ENCODE results near the gene DEPDC7.

DNA sequence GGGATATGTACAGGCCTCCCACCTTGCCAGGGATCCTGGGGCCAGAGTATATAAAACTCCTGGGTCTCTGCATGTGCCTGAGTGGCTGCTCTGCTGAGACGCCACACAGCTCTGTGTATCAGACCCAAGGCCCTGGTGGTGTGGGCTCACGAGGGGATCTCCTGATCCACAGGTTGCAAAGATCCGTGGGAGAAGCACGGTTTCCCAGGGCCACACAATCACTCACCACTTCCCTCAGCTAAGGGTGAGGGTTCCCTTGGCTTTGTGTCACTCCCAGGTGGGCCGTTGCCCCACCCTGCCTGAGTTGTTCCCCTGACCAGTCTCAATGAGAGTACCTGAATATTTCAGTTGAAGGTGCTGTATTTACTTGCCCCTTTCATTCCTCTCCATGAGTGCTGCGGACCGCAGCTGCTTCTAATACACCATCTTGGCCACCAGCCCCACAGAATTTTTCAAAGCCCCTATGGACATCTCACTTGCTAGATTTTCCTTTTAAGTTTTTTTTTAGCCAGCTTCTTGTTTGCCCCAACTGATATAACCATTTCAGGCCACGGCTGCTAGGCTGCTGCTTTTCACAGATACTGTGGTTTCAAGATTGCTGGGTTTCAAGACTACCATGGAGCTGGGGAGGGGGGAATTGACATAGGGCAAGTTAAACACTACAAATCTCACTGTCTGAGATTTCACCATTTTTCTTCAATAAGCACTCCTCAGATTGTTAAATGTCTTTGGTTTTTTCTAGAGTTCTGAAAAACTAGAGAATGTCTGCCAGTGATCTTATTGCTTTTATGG is 13.7 kb upstream of the DEPDC7 start:
- TF ChIP-seq, protein P1, sequence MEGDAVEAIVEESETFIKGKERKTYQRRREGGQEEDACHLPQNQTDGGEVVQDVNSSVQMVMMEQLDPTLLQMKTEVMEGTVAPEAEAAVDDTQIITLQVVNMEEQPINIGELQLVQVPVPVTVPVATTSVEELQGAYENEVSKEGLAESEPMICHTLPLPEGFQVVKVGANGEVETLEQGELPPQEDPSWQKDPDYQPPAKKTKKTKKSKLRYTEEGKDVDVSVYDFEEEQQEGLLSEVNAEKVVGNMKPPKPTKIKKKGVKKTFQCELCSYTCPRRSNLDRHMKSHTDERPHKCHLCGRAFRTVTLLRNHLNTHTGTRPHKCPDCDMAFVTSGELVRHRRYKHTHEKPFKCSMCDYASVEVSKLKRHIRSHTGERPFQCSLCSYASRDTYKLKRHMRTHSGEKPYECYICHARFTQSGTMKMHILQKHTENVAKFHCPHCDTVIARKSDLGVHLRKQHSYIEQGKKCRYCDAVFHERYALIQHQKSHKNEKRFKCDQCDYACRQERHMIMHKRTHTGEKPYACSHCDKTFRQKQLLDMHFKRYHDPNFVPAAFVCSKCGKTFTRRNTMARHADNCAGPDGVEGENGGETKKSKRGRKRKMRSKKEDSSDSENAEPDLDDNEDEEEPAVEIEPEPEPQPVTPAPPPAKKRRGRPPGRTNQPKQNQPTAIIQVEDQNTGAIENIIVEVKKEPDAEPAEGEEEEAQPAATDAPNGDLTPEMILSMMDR (IDR thresholded peaks at IDR 0.05): no peak
- TF ChIP-seq SIN3A (IDR thresholded peaks at IDR 0.05; ENCODE audit: borderline replicate concordance, insufficient read depth, low read depth, low read length): no peak
- TF ChIP-seq, protein P2, sequence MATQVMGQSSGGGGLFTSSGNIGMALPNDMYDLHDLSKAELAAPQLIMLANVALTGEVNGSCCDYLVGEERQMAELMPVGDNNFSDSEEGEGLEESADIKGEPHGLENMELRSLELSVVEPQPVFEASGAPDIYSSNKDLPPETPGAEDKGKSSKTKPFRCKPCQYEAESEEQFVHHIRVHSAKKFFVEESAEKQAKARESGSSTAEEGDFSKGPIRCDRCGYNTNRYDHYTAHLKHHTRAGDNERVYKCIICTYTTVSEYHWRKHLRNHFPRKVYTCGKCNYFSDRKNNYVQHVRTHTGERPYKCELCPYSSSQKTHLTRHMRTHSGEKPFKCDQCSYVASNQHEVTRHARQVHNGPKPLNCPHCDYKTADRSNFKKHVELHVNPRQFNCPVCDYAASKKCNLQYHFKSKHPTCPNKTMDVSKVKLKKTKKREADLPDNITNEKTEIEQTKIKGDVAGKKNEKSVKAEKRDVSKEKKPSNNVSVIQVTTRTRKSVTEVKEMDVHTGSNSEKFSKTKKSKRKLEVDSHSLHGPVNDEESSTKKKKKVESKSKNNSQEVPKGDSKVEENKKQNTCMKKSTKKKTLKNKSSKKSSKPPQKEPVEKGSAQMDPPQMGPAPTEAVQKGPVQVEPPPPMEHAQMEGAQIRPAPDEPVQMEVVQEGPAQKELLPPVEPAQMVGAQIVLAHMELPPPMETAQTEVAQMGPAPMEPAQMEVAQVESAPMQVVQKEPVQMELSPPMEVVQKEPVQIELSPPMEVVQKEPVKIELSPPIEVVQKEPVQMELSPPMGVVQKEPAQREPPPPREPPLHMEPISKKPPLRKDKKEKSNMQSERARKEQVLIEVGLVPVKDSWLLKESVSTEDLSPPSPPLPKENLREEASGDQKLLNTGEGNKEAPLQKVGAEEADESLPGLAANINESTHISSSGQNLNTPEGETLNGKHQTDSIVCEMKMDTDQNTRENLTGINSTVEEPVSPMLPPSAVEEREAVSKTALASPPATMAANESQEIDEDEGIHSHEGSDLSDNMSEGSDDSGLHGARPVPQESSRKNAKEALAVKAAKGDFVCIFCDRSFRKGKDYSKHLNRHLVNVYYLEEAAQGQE (IDR thresholded peaks at IDR 0.05; ENCODE audit: insufficient read depth in 1 of 2, low read depth in 2 of 2, low read length in 1 of 2): no peak
- TF ChIP-seq POLR2AphosphoS5 (IDR thresholded peaks at IDR 0.05; ENCODE audit: low read depth, low read length): no peak
- TF ChIP-seq TCF7L2 (IDR thresholded peaks at IDR 0.05; ENCODE audit: low read depth, low read length): no peak

All from Panc1 (cell line).